ENCODE data around the gene CYTL1.
"Not testable (repeated sequence)": the region's sequence is repeated elsewhere in the genome, so short reads cannot be mapped to it uniquely, and the experiment has no call there.

The CYTL1 gene

GRCh38 chr4:5019274-5019673 is at the start of gene CYTL1:
CYTL1 (minus strand) TSS chr4:5019458; CDS start chr4:5019445, 13 bp downstream.
- TF ChIP-seq CTCF (IDR thresholded peaks at IDR 0.05; ENCODE audit: low read depth, low read length): no peak
- DNase-seq (ENCODE audit: low read depth, low spot score): no peak
- H3K4me3 ChIP-seq (ENCODE audit: low read depth, low read length): peak within 1 kb of the TSS; percentile 19
- in situ Hi-C loops (cut with HindIII; ENCODE audit: low sequenced_read_pairs): no loop called here

- no peak for DNase-seq (ENCODE audit: low read depth, low spot score)
- no peak overlapping the region for H3K4me3 ChIP-seq (ENCODE audit: low read depth, low read length)
- in situ Hi-C loops (cut with HindIII; ENCODE audit: low sequenced_read_pairs): no loop called here
- TF ChIP-seq CTCF (IDR thresholded peaks at IDR 0.05; ENCODE audit: low read depth, low read length): no peak
Observed at GRCh38 chr4:5067908-5068307, 48.6 kb upstream of the CYTL1 start.

GRCh38 chr4:5066968-5067367 is 47.7 kb upstream of the CYTL1 start:
- in situ Hi-C loops (cut with HindIII; ENCODE audit: low sequenced_read_pairs); DNase-seq (ENCODE audit: low read depth, low spot score); H3K4me3 ChIP-seq (ENCODE audit: low read depth, low read length): not testable (repeated sequence)

GRCh38 chr4:5066101-5066500 is 46.8 kb upstream of the CYTL1 start:
- H3K4me3 ChIP-seq (ENCODE audit: low read depth, low read length): no peak overlapping the region
- DNase-seq (ENCODE audit: low read depth, low spot score): no peak
- TF ChIP-seq CTCF (IDR thresholded peaks at IDR 0.05; ENCODE audit: low read depth, low read length): no peak
- in situ Hi-C loops (cut with HindIII; ENCODE audit: low sequenced_read_pairs): no loop called here

- DNase-seq (ENCODE audit: low read depth, low spot score): no peak
- no peak for TF ChIP-seq CTCF (IDR thresholded peaks at IDR 0.05; ENCODE audit: low read depth, low read length)
- in situ Hi-C loops (cut with HindIII; ENCODE audit: low sequenced_read_pairs): no loop called here
- no peak overlapping the region for H3K4me3 ChIP-seq (ENCODE audit: low read depth, low read length)
Observed at GRCh38 chr4:5055411-5055810, 36.2 kb upstream of the CYTL1 start.

- DNase-seq (ENCODE audit: low read depth, low spot score): no peak
- H3K4me3 ChIP-seq (ENCODE audit: low read depth, low read length): no peak overlapping the region
- in situ Hi-C loops (cut with HindIII; ENCODE audit: low sequenced_read_pairs): no loop called here
- no peak for TF ChIP-seq CTCF (IDR thresholded peaks at IDR 0.05; ENCODE audit: low read depth, low read length)
Observed at GRCh38 chr4:5054532-5054931, 35.3 kb upstream of the CYTL1 start.

GRCh38 chr4:5052726-5053425 is 33.6 kb upstream of the CYTL1 start:
- DNase-seq (ENCODE audit: low read depth, low spot score): no peak
- no peak overlapping the region for H3K4me3 ChIP-seq (ENCODE audit: low read depth, low read length)
- in situ Hi-C loops (cut with HindIII; ENCODE audit: low sequenced_read_pairs): no loop called here
- no peak for TF ChIP-seq CTCF (IDR thresholded peaks at IDR 0.05; ENCODE audit: low read depth, low read length)
